ENCODE results near the gene CDR2.

CDR2 gene

DNA sequence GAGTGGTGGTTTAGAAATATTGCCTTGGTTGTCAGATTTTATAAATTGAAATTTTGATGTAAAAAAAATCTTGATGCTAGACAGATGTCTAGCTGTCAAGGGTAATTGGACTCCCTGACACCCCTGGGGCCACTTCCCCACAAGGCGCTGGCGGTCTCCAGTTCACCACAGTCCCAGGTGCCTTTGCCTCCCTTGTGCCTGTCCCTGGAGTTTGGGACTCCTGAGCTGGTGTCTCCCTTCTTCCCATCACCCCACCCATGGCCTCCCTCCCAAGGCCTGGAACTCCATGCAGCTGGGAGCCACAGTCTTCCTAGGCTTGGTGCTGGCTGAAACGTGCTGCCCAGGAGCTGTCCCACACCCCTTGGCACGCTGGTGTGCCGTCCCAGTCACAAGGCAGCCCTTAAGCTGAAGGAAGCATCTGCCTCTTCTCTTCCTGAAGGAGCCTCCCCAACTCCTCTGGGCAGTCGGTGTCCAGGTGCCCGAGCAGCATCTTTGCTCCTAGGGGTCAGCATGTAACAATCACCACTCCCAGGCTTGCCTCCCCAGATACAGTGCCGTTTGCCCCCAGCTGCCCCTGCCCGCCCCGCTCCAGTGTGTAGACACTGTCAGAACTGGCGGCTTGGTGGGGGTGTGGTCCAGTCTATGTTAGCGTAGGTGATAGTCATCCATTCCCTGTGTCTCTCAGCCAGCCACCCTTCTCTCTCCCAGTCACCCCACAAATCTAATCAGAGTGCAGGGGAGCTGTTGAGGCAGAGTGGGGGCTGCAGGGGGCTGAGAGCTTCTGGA, 51.1 kb downstream of the CDR2 start:
- Histone ChIP-seq H3K9ac (no peak overlapping the region), H3K36me3 (peaks cover 90 to 100% (median 99%) of the 10 kb centered on the region in 11 experiments), H3K4me3 (no peak overlapping the region), H3K9me3 (replicated peaks in 1 of 11) (no peaks in the 10 kb centered on the region), H3K27me3 (no peaks in the 10 kb centered on the region), H4K20me1 (peaks cover 0 to 94% (median 77%) of the 10 kb centered on the region in 11 experiments; a peak in 21 of 22 replicates), H3K27ac (no peak overlapping the region), H3K4me2 (no peak overlapping the region), H3K4me1 (no peaks in the 10 kb centered on the region; a peak in 1 of 20 replicates)
- TF ChIP-seq Cebpa-rat (IDR thresholded peaks at IDR 0.05), result no peak

GRCh38 chr16:22322741-22323140, 51.7 kb downstream of the CDR2 start:
- no peaks in the 10 kb centered on the region for H3K27me3 ChIP-seq
- H3K9me3 ChIP-seq (replicated peaks in 1 of 11), result no peaks in the 10 kb centered on the region
- no peaks in the 10 kb centered on the region; a peak in 1 of 20 replicates for H3K4me1 ChIP-seq
- no peak for TF ChIP-seq Cebpa-rat (IDR thresholded peaks at IDR 0.05)
- H3K9ac ChIP-seq, result no peak overlapping the region
- H3K4me3 ChIP-seq, result no peak overlapping the region
- H3K27ac ChIP-seq, result no peak overlapping the region
- peaks cover 0 to 94% (median 73%) of the 10 kb centered on the region in 11 experiments; a peak in 21 of 22 replicates for H4K20me1 ChIP-seq
- no peak overlapping the region for H3K4me2 ChIP-seq
- peaks cover 90 to 100% (median 99%) of the 10 kb centered on the region in 11 experiments for H3K36me3 ChIP-seq

- Histone ChIP-seq H3K4me2 (no peak overlapping the region), H3K36me3 (peaks cover 90 to 100% (median 99%) of the 10 kb centered on the region in 11 experiments), H4K20me1 (peaks cover 0 to 94% (median 71%) of the 10 kb centered on the region in 11 experiments; a peak in 21 of 22 replicates), H3K4me3 (no peak overlapping the region), H3K9ac (no peak overlapping the region), H3K27ac (no peak overlapping the region), H3K4me1 (no peaks in the 10 kb centered on the region; a peak in 1 of 20 replicates), H3K27me3 (no peaks in the 10 kb centered on the region), H3K9me3 (replicated peaks in 1 of 11) (no peaks in the 10 kb centered on the region)
- TF ChIP-seq Cebpa-rat (IDR thresholded peaks at IDR 0.05), result no peak
Measured at GRCh38 chr16:22322021-22322471, 52.4 kb downstream of the CDR2 start.

DNA sequence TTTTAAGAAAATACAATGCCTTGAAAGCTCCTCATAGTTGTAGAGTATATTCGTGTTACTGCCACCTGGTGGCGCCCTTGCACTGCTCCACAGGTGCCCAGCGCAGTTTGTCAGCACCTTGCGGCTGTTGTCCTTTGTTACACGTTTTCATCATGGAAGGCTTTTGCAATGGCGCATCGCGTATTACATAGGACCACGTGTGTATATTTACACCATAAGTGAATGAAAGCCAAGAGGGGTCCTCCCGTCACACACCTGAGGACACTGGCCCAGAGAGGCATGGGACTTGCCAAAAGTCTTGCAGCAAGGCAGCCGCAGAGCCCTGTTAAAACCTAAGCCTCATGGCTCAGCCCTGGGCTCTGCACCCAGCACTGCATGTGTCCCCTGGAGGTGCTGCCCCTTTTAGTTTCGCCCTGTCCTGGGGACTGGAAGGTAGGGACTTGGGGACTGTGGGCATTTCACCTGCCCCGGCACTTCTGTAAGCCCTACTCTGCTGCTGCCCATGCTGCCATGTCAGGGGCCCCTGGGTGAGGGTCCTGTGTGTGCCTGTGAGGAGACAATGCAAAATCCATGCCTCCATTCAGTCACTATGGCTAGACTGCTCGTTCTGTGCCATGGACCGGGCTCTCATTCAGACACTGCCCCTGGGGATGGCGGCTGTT, 52.9 kb downstream of the CDR2 start:
- H3K36me3 ChIP-seq, result peaks cover 90 to 100% (median 99%) of the 10 kb centered on the region in 11 experiments
- TF ChIP-seq Cebpa-rat (IDR thresholded peaks at IDR 0.05), result no peak
- no peaks in the 10 kb centered on the region for H3K4me1 ChIP-seq

DNA sequence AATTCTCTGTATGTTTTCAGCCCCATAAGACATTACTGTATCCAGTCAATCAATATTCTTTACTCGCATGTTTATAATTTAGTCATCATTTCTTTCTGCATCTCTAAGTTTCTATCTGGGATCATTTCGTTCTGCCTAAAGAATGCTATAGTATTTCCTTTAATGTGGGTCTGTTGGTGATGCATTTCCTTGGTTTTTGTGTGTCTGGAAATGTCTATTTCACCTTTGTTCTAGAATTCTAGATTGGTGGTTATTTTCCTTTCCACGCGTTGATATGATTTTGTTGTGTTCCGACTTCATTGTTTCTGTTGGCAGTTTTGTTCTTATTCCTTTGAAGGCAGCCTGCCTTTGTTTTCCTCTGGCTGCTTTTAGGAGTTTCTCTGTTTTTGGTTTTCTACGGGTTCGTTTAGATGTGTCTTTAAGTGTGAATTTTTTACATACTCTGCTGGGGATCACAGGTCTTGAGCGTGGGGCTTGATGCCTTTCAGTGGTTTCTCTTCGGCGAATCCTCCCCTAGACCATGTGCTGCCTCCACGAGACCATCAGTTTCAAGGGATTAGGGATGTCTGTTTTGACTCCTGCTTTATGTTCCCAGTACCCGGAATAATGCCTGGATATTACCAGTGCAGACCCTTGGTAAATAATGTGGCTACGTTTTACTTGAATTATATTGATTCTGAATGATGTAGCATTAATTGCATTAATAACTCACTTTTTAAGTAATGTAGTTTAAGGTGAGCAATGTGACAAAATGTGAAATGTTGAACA, 53.7 kb downstream of the CDR2 start:
- no peak overlapping the region for H3K9ac ChIP-seq
- H3K4me1 ChIP-seq, result no peaks in the 10 kb centered on the region
- H3K27me3 ChIP-seq, result no peaks in the 10 kb centered on the region
- peaks cover 92 to 100% (median 100%) of the 10 kb centered on the region in 11 experiments for H3K36me3 ChIP-seq
- no peak overlapping the region for H3K4me2 ChIP-seq
- no peak overlapping the region for H3K27ac ChIP-seq
- no peaks in the 10 kb centered on the region for H3K9me3 ChIP-seq (replicated peaks in 1 of 11)
- no peak for TF ChIP-seq Cebpa-rat (IDR thresholded peaks at IDR 0.05)
- H3K4me3 ChIP-seq, result no peak overlapping the region
- peaks cover 0 to 96% (median 64%) of the 10 kb centered on the region in 11 experiments; a peak in 21 of 22 replicates for H4K20me1 ChIP-seq

More for the DNA sequence above, 52.9 kb downstream of the CDR2 start:
- Histone ChIP-seq H3K27ac (no peak overlapping the region), H3K9me3 (replicated peaks in 1 of 11) (no peaks in the 10 kb centered on the region), H3K27me3 (no peaks in the 10 kb centered on the region), H3K9ac (no peak overlapping the region), H3K4me3 (no peak overlapping the region), H3K4me2 (no peak overlapping the region), H4K20me1 (peaks cover 0 to 93% (median 66%) of the 10 kb centered on the region in 11 experiments; a peak in 21 of 22 replicates)

GRCh38 chr16:22318690-22319358, 55.6 kb downstream of the CDR2 start:
- H3K4me1 ChIP-seq, result no peaks in the 10 kb centered on the region
- H3K27ac ChIP-seq, result no peak overlapping the region
- no peaks in the 10 kb centered on the region for H3K27me3 ChIP-seq
- no peak overlapping the region; a peak in 2 of 22 replicates for H3K9ac ChIP-seq
- no peak for TF ChIP-seq Cebpa-rat (IDR thresholded peaks at IDR 0.05)
- H3K4me3 ChIP-seq, result no peak overlapping the region
- peaks cover 0 to 96% (median 62%) of the 10 kb centered on the region in 11 experiments; a peak in 21 of 22 replicates for H4K20me1 ChIP-seq
- H3K36me3 ChIP-seq, result peaks cover 91 to 100% (median 100%) of the 10 kb centered on the region in 11 experiments
- no peaks in the 10 kb centered on the region for H3K9me3 ChIP-seq (replicated peaks in 1 of 11)
- no peak overlapping the region for H3K4me2 ChIP-seq

DNA sequence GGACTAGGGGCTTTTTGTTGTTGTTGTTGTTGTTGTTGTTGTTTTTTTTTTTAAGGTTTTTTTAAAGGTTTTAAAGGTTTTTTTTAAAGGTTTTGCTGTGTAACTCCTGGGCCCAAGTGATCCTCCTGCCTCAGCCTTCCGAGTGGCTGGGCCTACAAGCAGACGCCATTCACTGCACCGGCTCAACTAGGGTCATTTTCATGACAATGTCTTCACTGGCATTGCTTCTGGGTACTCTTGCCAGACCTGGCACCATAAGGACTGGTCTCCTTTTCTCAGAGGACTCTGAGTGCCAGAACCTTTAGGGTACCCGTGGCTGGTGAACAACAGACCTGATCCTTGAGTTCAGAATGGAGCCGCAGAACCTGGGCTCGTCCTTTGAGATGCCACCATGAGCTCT, 56.8 kb downstream of the CDR2 start:
- H3K36me3 ChIP-seq, result peaks cover 94 to 100% (median 100%) of the 10 kb centered on the region in 11 experiments
- H3K27me3 ChIP-seq, result no peaks in the 10 kb centered on the region
- no peaks in the 10 kb centered on the region for H3K4me1 ChIP-seq
- peaks cover 0 to 96% (median 60%) of the 10 kb centered on the region in 11 experiments; a peak in 21 of 22 replicates for H4K20me1 ChIP-seq
- H3K9me3 ChIP-seq (replicated peaks in 1 of 11), result no peaks in the 10 kb centered on the region
- H3K4me3 ChIP-seq, result no peak overlapping the region
- H3K9ac ChIP-seq, result no peak overlapping the region
- H3K4me2 ChIP-seq, result no peak overlapping the region
- TF ChIP-seq Cebpa-rat (IDR thresholded peaks at IDR 0.05), result no peak
- H3K27ac ChIP-seq, result no peak overlapping the region

DNA sequence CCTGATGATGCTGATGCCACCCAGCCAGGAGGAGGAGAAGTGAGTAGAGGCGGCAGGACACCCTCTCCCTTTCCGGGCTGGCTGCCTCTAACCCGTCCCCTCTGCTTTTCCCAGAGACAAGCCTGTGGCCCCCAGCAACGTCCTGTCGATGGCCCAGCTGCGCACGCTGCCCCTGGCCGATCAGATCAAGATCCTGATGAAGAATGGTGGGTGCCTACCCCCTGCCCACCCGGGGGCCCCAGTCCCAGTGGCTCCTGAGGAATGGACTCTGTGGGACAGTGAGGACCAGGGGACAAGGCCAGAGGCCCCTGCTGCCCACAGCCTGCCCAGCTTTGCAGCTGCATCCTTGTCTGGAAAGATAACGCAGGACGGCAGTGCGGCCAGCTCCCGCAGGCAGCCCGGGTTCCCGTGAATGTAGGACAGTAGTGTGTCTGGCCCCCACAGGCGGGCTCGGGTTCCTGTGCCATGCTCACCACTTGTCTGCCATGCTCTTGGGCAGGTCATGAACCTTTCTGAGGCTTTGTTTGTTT, 57.4 kb downstream of the CDR2 start:
- no peak for TF ChIP-seq Cebpa-rat (IDR thresholded peaks at IDR 0.05)
- H3K4me1 ChIP-seq, result no peaks in the 10 kb centered on the region
- H3K27ac ChIP-seq, result no peak overlapping the region
- no peak overlapping the region for H3K9ac ChIP-seq
- H4K20me1 ChIP-seq, result peaks cover 0 to 95% (median 55%) of the 10 kb centered on the region in 11 experiments; a peak in 21 of 22 replicates
- peaks cover 94 to 100% (median 100%) of the 10 kb centered on the region in 11 experiments for H3K36me3 ChIP-seq
- no peaks in the 10 kb centered on the region for H3K9me3 ChIP-seq (replicated peaks in 1 of 11)
- H3K27me3 ChIP-seq, result no peaks in the 10 kb centered on the region
- H3K4me3 ChIP-seq, result no peak overlapping the region
- no peak overlapping the region for H3K4me2 ChIP-seq
